GM12801 (cell line): ENCODE data around the gene PDE4A.

Experiments
- TF ChIP-seq, protein P1 (sequence below): IDR thresholded peaks from one replicate; pipeline ENCODE4 v1.5.1; 2011; ENCODE audit warnings: control low read depth; ENCODE audit not compliant: insufficient read length; ENCODE audit errors: extremely low read depth

The PDE4A gene

DNA sequence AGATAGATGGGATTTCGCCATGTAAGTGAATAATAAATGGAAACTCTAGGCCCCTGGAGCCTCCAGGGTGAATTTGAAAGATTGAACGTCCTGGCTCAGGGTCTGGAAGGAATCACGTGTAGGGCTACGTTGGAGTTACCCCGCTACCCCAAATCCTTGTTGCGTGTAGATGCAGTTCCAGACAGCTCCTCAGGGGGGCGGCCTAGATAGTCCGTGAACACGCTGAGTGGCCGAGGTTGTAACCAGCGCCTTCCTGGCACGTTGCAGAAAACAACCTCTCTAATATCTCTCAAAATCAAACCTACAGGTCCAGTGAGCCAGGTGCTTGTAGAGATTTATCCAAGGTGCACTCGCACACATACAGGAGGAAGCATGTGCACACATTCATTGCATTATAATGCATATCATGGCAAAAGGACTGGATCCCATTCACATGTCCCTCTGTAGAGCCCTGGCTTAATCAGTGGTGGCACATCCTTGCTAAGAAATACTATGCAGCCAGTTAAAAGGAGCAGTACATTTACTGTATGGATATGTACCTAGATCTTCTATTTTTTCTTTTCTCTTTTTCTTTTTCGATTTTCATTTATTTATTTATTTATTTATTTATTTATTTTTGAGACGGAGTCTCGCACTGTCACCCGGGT, 85.4 kb downstream of the PDE4A start:
- TF ChIP-seq, protein P1, sequence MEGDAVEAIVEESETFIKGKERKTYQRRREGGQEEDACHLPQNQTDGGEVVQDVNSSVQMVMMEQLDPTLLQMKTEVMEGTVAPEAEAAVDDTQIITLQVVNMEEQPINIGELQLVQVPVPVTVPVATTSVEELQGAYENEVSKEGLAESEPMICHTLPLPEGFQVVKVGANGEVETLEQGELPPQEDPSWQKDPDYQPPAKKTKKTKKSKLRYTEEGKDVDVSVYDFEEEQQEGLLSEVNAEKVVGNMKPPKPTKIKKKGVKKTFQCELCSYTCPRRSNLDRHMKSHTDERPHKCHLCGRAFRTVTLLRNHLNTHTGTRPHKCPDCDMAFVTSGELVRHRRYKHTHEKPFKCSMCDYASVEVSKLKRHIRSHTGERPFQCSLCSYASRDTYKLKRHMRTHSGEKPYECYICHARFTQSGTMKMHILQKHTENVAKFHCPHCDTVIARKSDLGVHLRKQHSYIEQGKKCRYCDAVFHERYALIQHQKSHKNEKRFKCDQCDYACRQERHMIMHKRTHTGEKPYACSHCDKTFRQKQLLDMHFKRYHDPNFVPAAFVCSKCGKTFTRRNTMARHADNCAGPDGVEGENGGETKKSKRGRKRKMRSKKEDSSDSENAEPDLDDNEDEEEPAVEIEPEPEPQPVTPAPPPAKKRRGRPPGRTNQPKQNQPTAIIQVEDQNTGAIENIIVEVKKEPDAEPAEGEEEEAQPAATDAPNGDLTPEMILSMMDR = no peak

DNA sequence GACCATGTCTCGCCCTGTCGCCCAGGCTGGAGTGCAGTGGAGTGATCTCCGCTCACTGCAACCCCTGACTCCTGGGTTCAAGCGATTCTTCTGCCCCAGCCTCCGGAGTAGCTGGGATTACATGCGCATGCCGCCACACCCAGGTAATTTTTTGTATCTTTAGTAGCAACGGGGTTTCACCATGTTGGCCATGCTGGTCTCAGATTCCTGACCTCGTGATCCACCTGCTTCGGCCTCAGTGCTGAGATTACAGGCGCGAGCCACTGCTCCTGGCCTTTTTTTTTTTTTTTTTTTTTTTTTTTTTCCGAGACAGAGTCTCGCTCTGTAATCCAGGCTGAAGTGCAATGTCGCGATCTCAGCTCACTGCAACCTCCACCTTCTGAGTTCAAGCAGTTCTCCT, 87.7 kb downstream of the PDE4A start:
- TF ChIP-seq, protein P1 = no peak

DNA sequence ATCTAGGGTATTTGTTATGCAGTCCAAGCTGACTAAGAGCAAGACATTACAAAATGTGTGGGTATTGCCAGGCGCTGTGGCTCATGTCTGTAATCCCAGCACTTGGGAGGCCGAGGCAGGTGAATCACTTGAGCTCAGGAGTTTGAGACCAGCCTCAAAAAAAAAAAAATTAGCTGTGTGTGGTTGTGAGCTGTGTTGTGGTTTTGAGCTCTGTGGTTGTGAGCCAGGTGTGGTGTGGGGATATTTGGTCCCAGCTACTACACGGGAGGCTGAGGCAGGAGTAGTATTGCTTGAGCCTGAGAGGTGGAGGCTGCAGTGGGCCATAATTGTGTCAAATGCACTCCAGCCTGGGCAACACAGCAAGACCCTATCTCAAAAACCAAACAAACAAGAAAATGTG, 88.4 kb downstream of the PDE4A start:
- TF ChIP-seq, protein P1 = no peak

DNA sequence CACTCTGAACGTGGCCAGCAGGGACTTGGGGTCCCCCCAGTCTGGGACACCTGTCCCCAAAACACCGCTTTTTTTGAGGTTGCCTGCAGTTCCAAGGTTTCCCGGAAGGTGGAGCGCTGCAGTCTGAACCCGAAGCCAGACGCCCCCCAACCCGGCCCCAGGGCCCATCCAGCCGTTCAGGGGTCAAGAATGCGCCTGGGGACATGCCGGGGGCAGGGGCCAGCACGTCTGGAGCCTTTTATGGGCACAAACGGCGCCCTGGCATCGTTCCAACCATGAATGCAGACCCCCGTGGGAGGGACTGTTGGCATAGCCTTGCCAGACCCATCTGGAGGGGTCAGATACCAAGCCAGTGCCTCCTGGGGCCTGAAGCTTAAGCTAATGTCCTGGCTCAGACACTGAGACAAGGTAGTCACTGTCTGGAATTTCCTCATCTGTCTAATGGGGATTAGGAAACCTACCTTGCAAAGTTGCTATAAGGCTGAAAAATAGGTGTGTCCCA, 90.0 kb downstream of the PDE4A start:
- TF ChIP-seq, protein P1 = no peak

DNA sequence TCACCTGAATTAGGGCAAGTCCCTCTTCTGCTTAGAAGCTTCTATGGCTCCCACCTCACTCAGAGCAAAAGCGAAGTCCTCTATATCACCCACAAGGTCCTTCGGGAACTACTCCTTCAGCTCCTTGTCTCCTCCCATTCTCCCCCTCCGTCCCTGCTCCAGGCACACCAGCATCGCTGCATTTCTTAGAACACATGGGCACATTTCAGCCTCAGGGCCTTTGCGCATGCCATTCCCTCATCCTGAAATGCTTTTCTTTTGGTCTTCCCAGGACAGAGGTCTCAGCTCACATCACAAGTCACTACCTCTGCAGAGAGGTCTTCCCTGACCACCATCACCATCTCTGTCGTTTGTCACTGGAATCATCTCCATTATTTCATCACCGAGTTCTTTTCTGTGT, 92.9 kb downstream of the PDE4A start:
- TF ChIP-seq, protein P1 = no peak

DNA sequence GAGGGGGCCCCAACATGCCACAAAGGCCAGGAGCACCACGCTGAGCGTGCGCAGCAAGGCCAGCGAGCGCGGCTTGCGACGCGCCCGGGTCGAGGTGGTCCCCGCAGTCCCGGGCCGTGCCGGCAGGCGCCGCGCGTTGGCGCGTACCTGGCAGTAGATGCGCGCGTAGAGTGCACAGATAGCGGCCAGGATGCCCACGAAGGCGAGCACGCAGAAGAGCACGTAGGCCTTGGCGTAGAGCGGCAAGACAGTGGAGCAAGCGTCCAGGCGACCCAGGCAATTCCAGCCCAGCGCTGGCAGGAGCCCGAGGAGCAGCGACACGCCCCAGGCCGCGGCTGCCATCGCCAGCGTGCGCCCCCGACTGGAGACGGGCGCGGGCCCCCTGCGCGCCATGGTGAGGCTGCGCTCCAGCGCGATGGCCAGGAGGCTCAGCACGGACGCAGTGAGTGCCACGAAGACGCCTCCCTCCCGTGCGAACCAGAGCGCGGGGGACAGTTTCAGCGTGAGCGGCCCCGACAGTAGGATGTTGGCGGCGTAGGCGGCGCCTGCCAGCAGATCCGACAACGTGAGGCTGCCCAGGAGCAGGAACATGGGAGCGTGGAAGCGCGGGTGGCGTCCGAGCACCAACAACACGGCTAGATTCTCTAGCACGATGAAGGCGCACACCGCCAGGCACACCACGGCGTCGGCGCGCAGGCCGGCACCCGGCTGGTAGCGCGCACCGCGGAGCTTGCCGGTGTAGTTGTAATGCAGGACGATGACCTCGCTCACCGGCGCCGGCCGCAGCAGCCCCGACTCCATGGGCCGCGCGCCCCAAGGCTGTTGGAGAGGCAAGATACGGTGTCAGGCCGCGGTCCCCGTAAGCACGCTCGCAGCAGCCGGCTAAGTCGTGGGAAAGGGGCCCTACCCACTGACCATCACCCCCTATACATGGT, 94.1 kb downstream of the PDE4A start:
- TF ChIP-seq, protein P1 = no peak

DNA sequence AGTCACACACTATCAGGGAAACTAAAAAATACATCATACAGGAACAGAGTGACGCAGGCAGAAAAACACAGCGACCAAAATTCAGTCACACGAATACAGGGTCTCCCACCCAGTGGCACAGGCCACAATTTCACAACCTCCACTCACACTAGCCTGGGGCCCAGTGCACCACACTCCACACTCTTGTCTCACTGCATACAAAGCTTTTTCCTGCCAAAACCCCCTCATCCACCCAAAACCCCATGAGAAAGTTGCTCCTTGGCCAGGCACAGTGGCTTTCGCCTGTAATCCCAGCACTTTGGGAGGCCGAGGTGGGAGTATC, 95.7 kb downstream of the PDE4A start:
- TF ChIP-seq, protein P1 = no peak
